Subcutaneous abdominal adipose tissue (tissue), 5 donors: ENCODE results near the gene RSPH10B.
"Not testable (repeated sequence)": the region's sequence is repeated elsewhere in the genome, so short reads cannot be mapped to it uniquely, and the experiment has no call there.

ENCODE experiments used
- H3K27ac ChIP-seq: one replicate; pipeline ENCODE4 v1.7.0; 2013; ENCODE audit warnings: low read depth, mild to moderate bottlenecking, inconsistent platforms, low read length, moderate library complexity
- H3K27me3 ChIP-seq, 5 donors: one replicate each; pipeline ENCODE4 v1.7.0; 2013; ENCODE audit warnings: low read length in 5 of 5, inconsistent platforms in 1 of 5; ENCODE audit not compliant: control insufficient read depth in 5 of 5, insufficient read depth in 4 of 5
- H3K36me3 ChIP-seq, 5 donors: one replicate each; pipeline ENCODE4 v1.7.0; 2013; ENCODE audit warnings: low read length in 5 of 5; ENCODE audit not compliant: control insufficient read depth in 5 of 5, insufficient read depth in 5 of 5
- H3K4me1 ChIP-seq, 5 donors: one replicate each; pipeline ENCODE4 v1.7.0; 2013; ENCODE audit warnings: low read length in 5 of 5, mild to moderate bottlenecking in 3 of 5, moderate library complexity in 1 of 5; ENCODE audit not compliant: control insufficient read depth in 5 of 5, insufficient read depth in 5 of 5
- H3K4me3 ChIP-seq, 5 donors: one replicate each; pipeline ENCODE4 v1.7.0; 2013; ENCODE audit warnings: low read length in 5 of 5, low read depth in 1 of 5
- H3K9ac ChIP-seq, 5 donors: one replicate each; pipeline ENCODE4 v1.7.0; 2013; ENCODE audit warnings: low read length in 5 of 5, mild to moderate bottlenecking in 4 of 5, moderate library complexity in 3 of 5
- H3K9me3 ChIP-seq, 5 donors: one replicate each; pipeline ENCODE4 v1.7.0; 2013; ENCODE audit warnings: low read length in 5 of 5; ENCODE audit not compliant: control insufficient read depth in 5 of 5
- donor health status: healthy.
- donor health status: healthy.
- donor health status: healthy.
- donor health status: healthy.
- donor health status: healthy.

The RSPH10B gene

DNA sequence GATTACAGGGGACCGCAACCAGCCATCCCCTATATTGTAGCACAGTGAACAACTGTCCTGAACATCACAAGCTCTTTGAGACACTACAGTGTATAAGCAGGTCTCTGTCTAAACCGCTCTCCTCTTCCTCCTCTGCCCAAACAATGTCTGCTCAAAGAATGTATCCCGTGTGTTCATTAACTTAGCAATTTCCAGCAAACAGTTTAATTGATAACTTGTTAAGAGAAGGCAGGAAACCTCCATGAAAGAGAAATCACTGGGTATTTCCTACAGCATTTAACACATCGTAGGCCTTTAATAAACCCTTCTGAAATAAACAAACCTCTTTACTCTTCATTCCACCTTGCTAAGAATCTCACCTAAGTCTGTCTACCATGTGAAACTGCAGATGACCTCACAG lies 36.9 kb upstream of the RSPH10B start:
- Histone ChIP-seq H3K4me1 (peaks cover 4 to 33% (median 17%) of the 10 kb centered on the region in 5 donors), H3K27me3 (peaks cover 0 to 3% (median 0%) of the 10 kb centered on the region in 5 donors), H3K9me3 (no peaks in the 10 kb centered on the region), H3K9ac (no peak overlapping the region), H3K27ac (no peak overlapping the region), H3K36me3 (peaks cover 0 to 19% (median 3%) of the 10 kb centered on the region in 5 donors), H3K4me3 (no peak overlapping the region)

- no peaks in the 10 kb centered on the region for H3K27me3 ChIP-seq
- H3K9me3 ChIP-seq: no peaks in the 10 kb centered on the region
- no peak overlapping the region for H3K9ac ChIP-seq
- H3K4me3 ChIP-seq: no peak overlapping the region
- no peaks in the 10 kb centered on the region for H3K4me1 ChIP-seq
- no peak overlapping the region for H3K27ac ChIP-seq
- peaks cover 4 to 53% (median 32%) of the 10 kb centered on the region in 5 donors for H3K36me3 ChIP-seq
Measured at GRCh38 chr7:5997210-5997808, 26.8 kb upstream of the RSPH10B start.

DNA sequence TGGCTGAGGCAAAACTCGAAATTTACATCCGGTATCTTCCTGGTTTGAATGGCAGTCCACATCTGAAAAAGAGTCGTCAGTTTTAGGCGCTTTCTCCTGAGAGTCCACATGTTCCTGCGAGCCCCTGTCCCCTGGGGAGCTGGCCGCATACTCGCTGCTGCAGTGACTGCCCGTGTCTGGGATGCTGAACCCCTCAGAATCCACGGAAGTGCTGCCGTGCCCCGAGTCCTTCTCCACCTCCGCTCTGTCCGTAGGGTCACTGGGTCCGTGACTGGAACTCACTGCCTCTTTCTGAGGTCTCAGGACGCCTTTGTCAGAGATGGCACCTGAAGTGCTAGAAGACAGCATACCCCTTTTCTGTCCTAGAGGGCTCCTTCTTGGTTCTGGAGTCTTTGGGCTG lies 16.6 kb upstream of the RSPH10B start:
- not testable (repeated sequence) for H3K9ac ChIP-seq, H3K27ac ChIP-seq
- peaks cover 8 to 33% (median 24%) of the 10 kb centered on the region in 5 donors for H3K36me3 ChIP-seq

GRCh38 chr7:5979680-5980314 lies 9.3 kb upstream of the RSPH10B start:
- not testable (repeated sequence) for H3K36me3 ChIP-seq, H3K27me3 ChIP-seq, H3K9me3 ChIP-seq, H3K4me1 ChIP-seq, H3K4me3 ChIP-seq, H3K9ac ChIP-seq, H3K27ac ChIP-seq

More for the DNA sequence above, 16.6 kb upstream of the RSPH10B start:
- not testable (repeated sequence) for H3K9me3 ChIP-seq, H3K4me3 ChIP-seq, H3K27me3 ChIP-seq, H3K4me1 ChIP-seq

- H3K4me3 ChIP-seq, H3K36me3 ChIP-seq, H3K4me1 ChIP-seq, H3K27me3 ChIP-seq, H3K9me3 ChIP-seq, H3K9ac ChIP-seq, H3K27ac ChIP-seq: not testable (repeated sequence)
Measured at GRCh38 chr7:5973580-5973979, 3.1 kb upstream of the RSPH10B start.

DNA sequence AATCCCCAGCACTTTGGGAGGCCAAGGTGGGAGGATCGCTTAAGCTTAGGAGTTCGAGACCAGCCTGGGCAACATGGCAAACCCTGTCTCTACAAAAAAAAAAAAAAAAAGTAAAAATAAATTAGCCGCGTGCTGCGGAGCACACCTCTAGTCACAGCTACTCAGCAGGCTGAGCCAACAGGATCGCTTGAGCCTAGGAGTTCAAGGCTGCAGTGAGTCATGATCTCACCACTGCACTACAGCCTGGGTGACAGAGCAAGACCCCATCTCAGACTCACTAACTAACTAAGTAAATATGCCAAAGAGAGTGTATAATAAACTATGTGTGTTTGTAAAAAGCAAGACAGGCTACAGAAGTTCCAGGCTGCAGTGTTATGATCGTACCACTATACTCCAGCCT lies 6.7 kb downstream of the RSPH10B start:
- H3K4me1 ChIP-seq, H3K9ac ChIP-seq, H3K9me3 ChIP-seq, H3K36me3 ChIP-seq, H3K27ac ChIP-seq, H3K27me3 ChIP-seq, H3K4me3 ChIP-seq: not testable (repeated sequence)

DNA sequence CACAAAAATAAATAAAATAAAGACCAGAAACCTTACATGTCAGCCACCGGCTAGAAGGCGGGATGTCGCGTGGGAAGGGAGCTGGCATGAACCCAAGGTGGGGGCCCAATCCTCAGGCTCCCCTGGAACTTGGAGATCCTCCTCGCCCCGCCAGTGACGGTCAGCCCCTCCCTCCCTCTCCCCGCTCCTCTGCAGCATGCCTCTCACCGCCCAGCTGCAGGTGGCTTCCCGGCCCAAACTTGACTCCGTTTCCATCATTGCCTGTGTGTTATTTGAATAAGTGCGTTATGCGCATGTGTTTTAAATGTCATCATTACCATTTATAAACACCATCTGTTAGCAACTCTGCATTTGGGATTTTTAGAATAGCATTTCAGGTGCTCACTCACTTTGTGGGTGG lies 7.3 kb downstream of the RSPH10B start:
- not testable (repeated sequence) for H3K27me3 ChIP-seq, H3K27ac ChIP-seq, H3K4me1 ChIP-seq, H3K36me3 ChIP-seq, H3K9me3 ChIP-seq, H3K9ac ChIP-seq, H3K4me3 ChIP-seq

GRCh38 chr7:5934945-5935450 lies 35.5 kb downstream of the RSPH10B start:
- H3K27ac ChIP-seq, H3K9ac ChIP-seq, H3K27me3 ChIP-seq, H3K36me3 ChIP-seq, H3K9me3 ChIP-seq, H3K4me3 ChIP-seq, H3K4me1 ChIP-seq: not testable (repeated sequence)

DNA sequence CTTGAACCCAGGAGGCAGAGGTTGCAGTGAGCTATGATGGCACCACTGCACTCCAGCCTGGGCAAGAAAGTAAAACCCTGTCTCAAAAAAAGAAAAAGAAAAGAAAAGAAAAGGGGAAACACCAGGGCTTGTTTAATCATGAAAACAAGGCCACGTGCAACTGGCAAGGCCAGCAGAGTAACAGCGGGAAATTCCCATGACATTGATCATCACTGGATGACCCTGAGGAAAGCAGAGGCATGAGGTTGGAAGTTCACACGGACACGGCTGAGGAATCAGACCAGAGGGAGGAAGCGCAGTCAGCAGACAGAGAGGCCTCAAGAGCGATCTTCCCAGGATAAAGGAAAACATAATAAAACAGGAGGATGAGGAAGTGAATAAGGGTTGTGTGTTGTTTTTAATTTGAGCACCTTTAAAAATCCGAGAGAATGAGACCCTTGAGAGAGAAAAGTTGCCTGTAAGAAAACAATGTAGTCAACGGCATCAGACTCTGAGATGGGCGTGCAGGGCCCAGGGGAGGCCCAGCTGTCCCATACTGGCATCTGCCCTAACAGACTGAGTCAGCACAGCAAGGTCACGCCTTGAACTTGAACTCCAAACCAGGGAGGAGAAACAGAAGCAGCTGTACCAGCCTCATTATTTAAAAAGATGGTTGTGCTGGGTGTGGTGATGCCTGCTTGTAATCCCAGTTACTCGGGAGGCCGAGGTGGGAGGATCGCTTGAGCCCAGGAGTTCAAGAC lies 38.4 kb downstream of the RSPH10B start:
- not testable (repeated sequence) for H3K9ac ChIP-seq, H3K27me3 ChIP-seq, H3K9me3 ChIP-seq, H3K27ac ChIP-seq, H3K4me3 ChIP-seq, H3K36me3 ChIP-seq, H3K4me1 ChIP-seq

- H3K27me3 ChIP-seq, H3K27ac ChIP-seq, H3K9me3 ChIP-seq, H3K4me1 ChIP-seq, H3K4me3 ChIP-seq, H3K36me3 ChIP-seq, H3K9ac ChIP-seq: not testable (repeated sequence)
Measured at GRCh38 chr7:5931250-5931649, 39.2 kb downstream of the RSPH10B start.
